AG20443 (cell line): ENCODE data around the gene PHLPP1.
A peak's percentile ranks its signal among the peaks of the same experiment; 100 is the strongest.

ENCODE experiments used
- DNase-seq: peaks from one replicate; pipeline ENCODE4 v3.0.0; 2012; ENCODE audit warnings: low spot score, mixed read lengths

Gene PHLPP1

DNA sequence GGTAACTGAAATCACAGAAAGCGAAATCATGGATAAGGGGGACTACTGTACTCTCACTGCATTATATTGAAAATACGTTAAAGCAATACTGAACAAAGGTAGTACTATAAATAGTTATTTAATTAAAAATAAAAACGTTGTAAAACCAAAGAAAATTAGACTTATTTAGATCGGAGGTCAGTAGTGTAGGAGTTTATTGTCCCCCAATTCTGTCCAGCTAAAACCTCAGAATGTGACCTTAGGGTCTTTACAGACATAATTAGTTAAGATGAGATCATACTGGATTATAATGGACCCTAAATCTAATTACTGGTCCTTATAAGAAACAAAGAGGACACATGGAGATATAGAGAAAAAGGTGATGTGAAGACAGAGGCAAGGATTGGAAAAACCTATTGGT is 95.3 kb downstream of the PHLPP1 start:
- no peak for DNase-seq

DNA sequence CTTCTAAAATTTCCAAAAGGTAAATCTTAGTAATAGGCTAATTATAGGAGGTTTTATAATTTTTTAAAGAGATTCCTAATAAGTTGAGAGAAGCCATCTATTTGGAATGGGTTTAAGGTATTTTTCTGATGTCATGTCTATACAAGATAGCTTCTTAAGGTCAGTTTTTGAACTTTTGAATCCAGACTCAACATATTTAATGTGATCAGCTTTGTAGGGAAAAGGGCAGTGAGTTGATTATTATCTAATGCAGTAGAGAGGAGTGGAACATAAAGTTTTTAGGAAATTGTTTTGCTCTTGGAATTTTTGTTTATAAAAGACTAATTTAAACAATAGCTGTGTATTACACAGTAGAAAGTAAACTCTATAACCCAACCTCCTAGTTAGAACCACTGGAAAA is 96.3 kb downstream of the PHLPP1 start:
- DNase-seq = no peak

DNA sequence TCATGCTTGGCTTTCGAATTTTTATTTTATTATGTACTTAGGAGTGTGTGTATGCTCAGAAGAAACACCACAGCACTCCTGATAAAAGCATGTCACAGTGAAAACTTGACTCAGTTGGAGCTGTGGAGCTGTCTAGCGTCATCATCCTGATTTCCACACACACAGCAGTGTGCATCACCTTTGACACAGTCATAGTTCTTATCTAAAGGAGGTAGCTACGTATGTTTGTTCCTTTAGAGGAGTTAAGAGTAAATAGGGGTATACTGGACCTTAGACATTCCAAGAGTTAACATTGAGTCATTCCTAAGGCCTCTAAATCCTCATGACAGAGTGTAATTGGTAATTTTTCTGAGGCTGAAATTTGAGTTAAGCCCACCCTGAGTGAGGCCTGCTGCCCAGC is 96.9 kb downstream of the PHLPP1 start:
- no peak for DNase-seq

DNA sequence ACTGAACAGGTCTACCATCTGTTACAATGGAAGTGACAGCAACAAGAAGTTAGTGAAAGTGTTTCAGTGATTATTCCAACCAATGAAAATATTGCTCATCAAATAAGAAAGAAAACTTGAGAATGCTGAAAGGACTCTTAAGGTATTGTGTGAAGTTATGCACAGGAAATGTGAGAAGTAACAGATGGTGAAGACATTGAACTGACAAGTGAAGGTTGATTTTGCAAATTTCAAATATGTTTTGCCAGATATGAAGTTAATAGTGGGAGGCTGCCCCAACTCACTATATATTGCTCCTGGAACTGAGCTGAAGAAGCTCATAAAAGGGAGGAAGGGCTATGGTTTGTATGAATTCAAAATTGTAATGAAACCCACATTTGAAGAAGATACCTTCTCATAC is 97.5 kb downstream of the PHLPP1 start:
- DNase-seq = no peak

DNA sequence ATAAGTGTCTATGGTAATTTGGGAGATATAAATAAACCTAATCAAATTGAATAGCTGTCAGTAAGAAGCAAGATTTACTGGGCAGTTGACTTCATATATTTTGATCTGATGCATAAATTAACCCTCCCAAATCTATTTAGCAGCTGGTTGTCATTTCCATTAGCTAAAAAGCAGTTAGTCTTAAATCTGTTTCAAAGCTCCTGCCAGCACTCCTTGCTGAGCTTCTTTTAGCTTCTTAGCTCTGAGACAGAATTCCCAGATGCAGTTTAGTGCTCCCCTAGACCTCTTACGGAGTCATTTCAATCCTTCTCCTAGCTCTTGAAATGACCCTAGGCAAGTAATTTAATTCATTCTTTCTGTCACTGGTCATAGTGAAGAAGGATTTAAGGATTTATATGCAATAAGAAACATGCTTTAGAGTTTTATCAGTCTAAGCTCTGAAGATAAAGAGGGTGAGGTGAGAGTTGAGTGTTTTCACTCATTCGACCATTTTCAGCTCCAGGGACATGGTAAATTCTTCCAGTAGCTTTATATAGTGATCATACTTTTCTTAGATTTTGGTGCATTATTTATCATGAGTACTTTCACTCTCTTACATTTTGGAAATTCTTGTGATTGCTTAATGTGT is 98.9 kb downstream of the PHLPP1 start:
- no peak for DNase-seq

DNA sequence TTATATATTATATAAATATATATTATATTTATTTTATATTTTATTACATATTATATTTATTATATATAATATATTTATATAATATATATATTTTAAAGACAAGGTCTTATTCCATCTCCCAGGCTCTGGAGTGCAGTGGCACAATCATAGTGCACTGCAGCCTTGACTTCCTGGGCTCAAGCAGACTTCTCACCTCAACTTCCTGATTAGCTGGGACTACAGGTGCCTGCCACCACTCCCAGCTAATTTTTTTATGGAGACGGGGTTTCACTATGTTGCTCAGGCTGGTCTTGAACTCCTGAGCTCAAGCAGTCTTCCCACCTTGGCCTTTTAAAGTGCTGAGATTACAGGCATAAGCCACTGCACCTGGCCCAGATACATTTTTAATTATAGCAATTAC is 110.0 kb downstream of the PHLPP1 start:
- DNase-seq = no peak

DNA sequence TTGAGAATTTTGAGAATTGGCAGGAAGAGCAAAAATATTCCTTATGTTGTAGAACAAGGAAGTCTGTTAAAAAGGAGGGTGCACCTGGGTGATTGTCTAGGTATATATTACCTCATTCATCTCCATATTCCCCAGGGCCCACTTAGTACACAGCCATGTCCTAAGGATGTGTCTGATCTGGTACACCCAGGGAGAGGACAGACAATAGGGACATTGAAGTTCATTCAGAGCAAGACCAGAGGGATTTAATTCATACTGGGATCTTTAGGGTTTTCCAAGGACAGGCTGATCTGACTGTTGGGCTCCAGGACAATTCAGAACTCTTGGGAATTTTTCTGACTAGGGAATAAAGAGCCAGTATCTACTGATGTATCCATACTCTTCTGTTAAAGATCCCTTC is 112.1 kb downstream of the PHLPP1 start:
- no peak for DNase-seq

DNA sequence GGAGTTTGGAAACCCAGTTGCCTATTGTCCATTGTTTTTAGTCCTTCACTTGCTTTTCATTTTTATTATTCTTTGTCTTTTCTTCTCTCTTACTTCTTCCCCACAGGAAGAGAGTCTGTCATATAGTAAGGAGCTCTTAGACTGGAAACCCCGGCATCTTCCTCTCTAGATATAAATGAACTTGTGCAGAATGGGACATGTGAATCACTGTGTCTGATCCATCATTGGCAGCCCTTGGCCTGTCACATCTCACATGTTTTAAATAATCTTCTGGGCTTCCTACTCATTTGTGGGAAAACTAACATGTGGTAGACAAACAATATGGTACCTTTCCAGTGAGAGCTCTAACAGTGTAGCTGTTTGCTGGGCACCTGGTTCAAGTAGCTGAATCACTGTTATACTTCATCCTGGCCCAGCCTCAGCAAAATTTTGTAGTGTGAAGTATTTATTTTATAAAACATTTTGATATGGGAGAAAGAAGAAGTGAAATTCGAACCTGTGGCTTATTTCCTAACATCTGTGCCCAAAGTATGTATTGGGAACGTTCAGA is 112.8 kb downstream of the PHLPP1 start:
- DNase-seq = no peak

DNA sequence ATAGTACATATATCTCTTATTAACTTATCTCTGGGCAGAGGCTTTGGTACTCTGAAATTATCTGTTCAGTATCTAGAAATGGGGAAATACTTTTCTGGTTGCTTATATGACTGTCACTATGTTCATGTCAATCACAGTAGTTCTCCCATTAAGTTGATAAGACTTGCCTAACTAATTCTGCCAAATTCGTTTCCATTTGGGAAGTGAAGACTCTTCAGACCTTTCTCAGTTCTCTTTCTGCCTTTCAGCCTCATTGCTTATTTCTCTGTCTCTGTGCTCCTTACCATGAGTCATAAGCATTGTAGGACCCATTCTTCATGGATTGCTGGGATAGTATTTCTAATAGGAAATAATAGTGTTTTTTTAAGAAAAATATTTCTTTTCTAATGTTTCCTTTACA is 113.5 kb downstream of the PHLPP1 start:
- DNase-seq = no peak

DNA sequence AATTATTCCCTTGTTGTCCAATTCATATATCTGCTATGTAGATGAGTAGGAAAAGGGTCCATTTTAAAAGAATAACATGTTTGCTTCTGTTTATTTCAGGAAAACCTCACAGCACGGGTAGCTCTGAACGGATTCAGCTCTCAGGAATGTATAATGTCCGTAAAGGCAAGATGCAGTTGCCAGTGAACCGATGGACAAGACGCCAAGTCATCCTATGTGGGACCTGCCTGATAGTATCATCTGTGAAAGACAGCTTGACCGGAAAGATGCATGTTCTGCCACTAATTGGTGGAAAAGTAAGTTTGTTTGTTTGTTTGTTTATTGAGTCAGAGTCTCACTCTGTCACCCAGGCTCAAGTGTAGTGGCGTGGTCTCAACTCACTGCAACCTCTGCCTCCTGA is 114.6 kb downstream of the PHLPP1 start:
- no peak for DNase-seq

DNA sequence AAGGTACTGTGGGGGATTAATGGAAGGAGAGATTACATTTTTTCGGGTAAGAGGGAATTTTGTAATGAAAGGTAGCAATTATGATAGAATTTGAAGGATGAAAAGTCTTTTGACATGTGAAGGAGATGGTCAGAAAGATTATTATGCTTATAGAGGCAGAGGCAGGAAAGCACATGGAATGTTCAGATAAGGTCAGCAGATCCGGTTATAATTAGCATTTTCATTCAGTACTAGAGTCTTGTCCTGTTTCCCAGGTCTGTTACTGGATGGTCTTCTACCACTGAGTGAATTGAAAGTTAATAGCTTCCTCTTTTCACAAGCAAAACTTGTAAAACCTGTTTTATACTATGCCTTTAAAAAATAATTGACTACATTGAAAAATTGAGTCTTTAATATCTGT is 116.9 kb downstream of the PHLPP1 start:
- DNase-seq = no peak

DNA sequence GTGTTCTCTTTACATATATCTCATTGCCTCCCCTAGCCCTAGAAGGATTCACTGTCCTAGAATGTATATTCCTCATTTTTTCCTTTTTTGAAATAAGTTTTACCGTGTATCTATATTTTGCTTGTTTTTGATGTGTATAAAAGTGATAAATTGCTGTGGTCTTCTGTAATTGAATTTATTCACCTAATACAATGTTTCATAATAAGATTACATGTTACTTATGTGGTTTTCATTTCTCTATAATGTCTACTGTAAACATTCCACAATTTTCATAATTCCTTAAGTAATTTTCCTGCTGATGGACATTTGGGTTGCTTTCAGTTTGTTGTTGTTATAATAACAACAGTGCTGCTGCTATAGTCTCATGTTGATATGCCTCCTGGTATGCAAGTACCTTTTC is 118.2 kb downstream of the PHLPP1 start:
- DNase-seq = no peak

DNA sequence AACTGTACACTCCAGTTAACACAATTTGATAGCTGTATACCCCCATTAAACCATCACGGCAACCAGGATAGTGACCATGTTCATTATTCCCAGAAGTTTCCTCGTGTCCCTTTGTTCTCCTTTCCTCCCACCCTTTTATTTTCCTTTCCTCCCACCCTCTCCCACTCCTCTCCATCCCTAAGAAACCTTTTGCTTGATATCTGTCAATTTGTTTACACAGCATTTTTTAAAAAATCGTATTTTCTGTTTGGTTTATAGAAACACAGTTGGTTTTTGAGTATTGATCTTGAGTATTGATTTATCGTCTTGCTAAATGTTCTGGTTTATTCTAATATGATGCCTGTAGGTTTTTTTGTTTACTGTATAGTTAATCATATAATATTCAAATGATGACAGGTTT is 119.4 kb downstream of the PHLPP1 start:
- DNase-seq = no peak

DNA sequence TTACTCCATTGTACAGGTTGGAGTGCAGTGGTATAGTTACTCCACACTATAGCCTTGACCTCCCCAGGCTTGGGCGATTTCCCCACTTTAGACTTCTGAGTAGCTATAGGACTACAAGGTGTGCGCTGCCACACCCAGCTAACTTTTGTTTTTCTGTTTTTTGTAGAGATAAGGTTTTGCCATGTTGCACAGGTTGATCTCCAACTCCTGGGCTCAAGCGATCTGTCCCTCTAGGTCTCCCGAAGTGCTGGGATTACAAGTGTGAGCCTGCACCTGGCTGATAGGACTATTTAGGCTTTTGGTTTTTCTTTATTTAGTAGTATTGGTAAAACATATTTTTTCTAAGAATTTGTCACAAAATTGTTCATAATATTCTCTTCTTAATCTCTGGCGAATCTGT is 121.7 kb downstream of the PHLPP1 start:
- no peak for DNase-seq

DNA sequence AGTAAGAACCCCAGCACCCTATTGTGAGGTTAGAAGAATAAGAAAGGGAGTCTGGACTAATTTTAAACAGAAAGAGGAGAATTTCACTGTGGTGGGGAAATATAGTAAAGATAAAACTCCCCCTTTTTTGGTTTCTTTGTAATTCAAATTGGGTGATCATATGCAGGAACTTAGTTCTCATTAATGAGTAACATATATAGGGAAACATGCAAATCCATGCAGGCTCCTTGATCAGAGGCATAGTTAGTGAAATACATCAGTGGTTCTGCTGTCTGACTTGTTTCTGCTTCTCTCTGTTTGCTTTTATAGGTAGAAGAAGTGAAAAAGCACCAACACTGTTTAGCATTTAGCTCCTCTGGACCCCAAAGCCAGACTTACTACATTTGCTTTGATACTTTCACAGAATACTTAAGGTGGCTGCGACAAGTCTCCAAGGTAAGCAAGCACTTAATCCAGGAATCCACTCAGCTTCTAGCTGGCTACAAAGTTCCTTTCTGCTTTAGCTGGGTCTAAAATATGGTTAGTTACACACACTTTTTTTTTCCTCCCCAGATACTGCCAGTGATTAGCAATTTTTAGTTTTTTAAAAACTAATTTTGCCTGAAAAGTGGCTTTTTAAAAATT is 123.2 kb downstream of the PHLPP1 start:
- DNase-seq = no peak

DNA sequence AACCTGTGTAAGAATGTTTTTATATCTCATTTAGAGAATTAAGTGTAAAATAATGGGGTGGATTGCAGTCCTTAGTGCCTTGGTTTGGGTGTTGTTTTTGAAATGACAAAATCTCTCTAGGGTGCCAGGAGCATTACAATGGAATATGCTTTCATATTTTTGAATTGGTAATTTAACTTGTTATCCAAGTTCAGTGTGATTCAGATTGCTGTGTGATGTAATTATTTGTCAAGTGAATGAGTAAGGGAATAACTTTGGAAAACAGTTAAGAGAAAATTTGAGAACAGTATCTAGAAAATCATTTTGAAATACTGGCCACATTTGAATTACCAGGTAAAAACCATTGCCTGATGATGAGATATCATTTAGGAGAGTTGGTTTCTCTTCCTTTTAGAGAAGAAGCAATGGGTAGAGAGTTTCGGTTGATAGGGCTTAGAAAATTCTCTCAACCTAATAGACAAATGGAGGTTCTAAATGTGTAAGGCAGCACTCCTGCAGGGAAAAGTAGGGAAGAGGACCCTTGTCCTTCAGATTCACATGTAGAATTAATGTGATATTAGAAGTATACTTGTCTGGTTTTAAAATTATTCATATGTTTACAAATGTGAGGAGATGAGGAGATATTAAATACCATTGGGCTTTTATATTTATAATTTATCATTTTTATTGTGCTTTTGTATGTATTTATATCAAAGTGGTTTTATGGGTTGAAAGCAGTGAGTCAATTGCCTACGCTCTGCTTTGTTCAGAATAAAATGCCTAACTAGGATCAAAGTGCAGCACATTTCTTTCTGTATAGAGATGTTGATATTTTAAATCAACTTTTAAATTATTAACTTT is 124.8 kb downstream of the PHLPP1 start:
- peak; percentile 20 for DNase-seq

DNA sequence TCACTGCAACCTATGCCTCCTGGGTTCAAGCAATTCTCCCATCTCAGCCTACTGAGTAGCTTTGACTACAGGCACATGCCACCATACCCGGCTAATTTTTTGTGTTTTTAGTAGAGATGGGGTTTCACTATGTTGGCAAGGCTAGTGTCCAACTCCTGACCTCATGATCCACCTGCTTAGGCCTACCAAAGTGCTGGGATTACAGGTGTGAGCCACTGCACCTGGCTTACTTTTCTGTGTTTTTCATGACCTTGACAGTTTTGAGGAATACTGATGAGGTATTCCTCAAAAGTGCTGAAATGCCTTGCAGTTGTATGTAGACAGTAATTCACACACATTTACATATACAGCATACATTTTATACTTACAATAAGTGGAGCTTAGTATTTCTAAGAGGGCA is 126.1 kb downstream of the PHLPP1 start:
- DNase-seq = no peak

DNA sequence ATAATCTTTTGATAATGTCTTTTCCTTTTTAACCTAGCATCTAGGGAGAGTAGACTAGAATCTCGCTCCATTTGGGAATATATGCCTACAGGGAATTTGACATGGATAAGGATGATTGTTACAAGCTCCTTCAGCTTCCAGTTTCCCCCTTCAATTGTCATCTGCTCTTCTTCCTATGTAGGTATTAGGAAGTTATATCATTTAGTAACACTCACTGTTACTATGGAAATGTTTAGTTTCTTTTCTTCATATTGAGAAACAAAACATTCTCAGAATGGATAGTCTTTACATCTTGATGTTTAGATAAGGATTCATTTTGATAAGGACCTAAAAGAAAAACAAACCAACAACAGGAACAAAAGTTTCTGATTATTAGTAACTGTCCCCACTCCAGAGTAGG is 127.6 kb downstream of the PHLPP1 start:
- DNase-seq = no peak

DNA sequence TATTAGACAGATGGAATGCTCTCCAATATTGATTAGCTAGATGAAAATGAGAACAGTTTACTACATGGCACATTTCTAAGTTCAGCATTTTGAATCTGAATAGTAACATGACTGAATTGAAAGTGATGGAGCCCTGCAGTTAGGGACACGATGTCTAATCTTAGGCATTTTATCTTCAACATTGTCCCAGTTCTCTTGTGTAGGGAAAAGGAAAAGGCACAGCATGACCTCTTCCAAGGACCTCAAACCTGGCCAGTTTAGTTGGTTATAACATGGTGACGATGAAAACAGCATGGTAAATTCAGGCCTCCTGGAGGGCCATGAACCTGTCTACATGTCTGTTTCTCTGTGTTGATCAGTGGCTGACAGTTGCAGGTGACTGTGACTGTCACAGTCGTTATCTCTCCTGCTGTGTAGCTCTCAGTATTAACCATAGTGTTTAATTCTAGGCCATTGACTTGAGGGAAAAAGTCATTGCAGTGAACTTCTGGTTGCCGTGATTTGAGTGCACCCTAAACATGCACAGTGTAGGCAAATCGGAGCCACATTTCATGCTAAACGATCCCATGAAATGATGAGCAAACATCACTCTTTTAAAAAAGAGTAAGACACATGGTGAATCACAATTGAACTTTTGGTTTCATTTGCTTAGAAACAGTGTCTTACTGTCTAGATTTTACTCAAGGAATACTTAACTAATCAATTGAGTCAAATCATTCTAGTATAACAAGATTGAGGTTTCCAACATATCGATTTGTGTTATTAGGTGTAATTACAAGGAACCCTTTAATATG is 129.7 kb downstream of the PHLPP1 start:
- DNase-seq = no peak

DNA sequence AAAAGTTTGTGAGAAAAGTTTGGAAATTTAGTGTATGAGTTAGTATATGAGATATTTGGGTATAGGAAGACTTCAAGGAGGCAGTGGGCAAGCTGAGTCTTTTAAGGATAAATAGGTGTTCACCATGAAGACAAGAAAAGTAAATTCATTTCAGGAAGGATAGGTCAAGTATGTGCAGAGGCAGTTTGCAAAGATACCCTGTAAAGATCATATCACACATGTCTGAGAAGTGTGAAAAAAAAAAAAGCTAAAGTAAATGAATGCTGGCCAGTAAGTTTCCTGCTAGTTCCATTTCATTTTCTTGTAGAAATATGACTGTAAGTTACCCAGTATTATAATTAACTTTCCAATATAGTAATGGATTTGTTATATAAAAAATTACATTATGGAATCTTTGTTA is 131.0 kb downstream of the PHLPP1 start:
- no peak for DNase-seq

DNA sequence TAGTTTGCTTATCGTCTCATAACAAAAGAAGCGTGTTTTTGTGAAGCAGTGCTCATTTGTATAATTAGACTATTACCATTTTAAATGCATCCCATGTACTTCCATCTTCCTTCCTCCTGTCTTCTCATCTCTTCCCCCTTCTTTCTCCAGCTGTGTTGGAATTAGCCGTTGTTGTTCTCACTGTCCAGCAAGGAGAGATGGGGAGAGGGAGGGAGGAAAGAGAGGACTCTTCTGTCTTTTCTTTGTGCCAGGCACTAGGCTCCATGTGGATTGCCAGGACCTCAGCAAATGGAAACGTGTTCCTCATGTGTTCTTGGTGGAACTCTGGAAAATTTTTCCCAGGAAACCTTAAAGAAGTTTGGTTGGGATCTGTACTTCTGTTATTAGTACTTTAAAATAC is 131.7 kb downstream of the PHLPP1 start:
- no peak for DNase-seq

DNA sequence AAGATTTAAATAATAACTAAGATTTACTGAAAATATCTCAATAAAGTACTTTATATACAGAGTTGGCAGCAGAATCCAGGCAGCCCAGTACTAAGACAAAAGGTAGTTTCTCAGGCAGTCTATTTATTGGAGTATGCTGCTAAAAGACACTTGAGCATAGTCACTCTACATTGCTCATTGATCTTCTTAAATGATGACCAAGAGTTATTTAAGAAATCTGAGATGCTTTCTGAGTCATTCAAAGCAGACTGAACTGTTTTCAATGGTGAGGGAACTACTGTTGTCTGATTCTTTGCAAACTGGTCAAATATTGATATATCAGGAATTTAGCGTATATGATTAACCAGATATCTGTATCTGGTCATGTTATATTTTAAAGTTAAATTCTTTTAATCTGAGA is 133.6 kb downstream of the PHLPP1 start:
- DNase-seq = peak; percentile 14
